H9 (cell line): Measurements from ENCODE around the gene FAF1. TPM values are rescaled to one million over a fixed set of nuclear protein-coding genes. Genes with fewer than 3 reads are reported as not detected.

Experiments used
- DNase-seq: peaks from one replicate; pipeline ENCODE4 v3.0.0-alpha.2; 2017
- H2AFZ ChIP-seq: one replicate; pipeline ENCODE4 v1.6.1; 2013; ENCODE audit warnings: mild to moderate bottlenecking, low read length, control low read depth, moderate library complexity
- H2AK5ac ChIP-seq: 2 replicates; pipeline ENCODE4 v1.6.1; 2013; ENCODE audit warnings: low read length, control low read depth, mixed read lengths; ENCODE audit not compliant: insufficient read length
- H2BK120ac ChIP-seq: one replicate; pipeline ENCODE4 v1.6.1; 2013; ENCODE audit warnings: low read depth, mild to moderate bottlenecking, low read length, control low read depth, inconsistent platforms; ENCODE audit not compliant: poor library complexity, severe bottlenecking
- H2BK12ac ChIP-seq: 2 replicates; pipeline ENCODE4 v1.6.1; 2013; ENCODE audit warnings: low read length, control low read depth, mixed read lengths, low read depth; ENCODE audit not compliant: insufficient read length
- H2BK15ac ChIP-seq: 2 replicates; pipeline ENCODE4 v1.6.1; 2013; ENCODE audit warnings: low read depth, low read length, control low read depth
- H2BK20ac ChIP-seq: one replicate; pipeline ENCODE4 v1.6.1; 2013; ENCODE audit warnings: low read depth, mild to moderate bottlenecking, low read length, control low read depth, inconsistent platforms; ENCODE audit not compliant: poor library complexity, severe bottlenecking
- H2BK5ac ChIP-seq: 2 replicates; pipeline ENCODE4 v1.6.1; 2013; ENCODE audit warnings: low read length, control low read depth, mixed read lengths; ENCODE audit not compliant: insufficient read length
- H3K14ac ChIP-seq: 2 replicates; pipeline ENCODE4 v1.6.1; 2013; ENCODE audit warnings: low read length, control low read depth; ENCODE audit not compliant: insufficient read depth
- H3K18ac ChIP-seq: 2 replicates; pipeline ENCODE4 v1.6.1; 2013; ENCODE audit warnings: low read depth, mild to moderate bottlenecking, mixed read lengths, low read length, control low read depth; ENCODE audit not compliant: insufficient read length
- H3K23ac ChIP-seq: 2 replicates; pipeline ENCODE4 v1.6.1; 2013; ENCODE audit warnings: low read length, control low read depth, mixed read lengths, low read depth; ENCODE audit not compliant: insufficient read length
- H3K23me2 ChIP-seq: 2 replicates; pipeline ENCODE4 v1.6.1; 2013; ENCODE audit warnings: low read depth, mild to moderate bottlenecking, mixed read lengths, low read length, control low read depth; ENCODE audit not compliant: insufficient read length, poor library complexity, severe bottlenecking
- H3K27ac ChIP-seq: 2 replicates; pipeline ENCODE4 v1.5.1; 2013; ENCODE audit warnings: low read length, control low read depth, mixed read lengths, low read depth; ENCODE audit not compliant: insufficient read length
- H3K27me3 ChIP-seq: 2 replicates; pipeline ENCODE4 v1.6.1; 2013; ENCODE audit warnings: low read length, control low read depth, inconsistent platforms; ENCODE audit not compliant: insufficient read depth
- H3K4ac ChIP-seq: 2 replicates; pipeline ENCODE4 v1.6.1; 2013; ENCODE audit warnings: low read depth, mild to moderate bottlenecking, control low read depth, inconsistent platforms, low read length, moderate library complexity
- H3K4me1 ChIP-seq: 2 replicates; pipeline ENCODE4 v1.6.1; 2013; ENCODE audit warnings: low read length, control low read depth, inconsistent platforms; ENCODE audit not compliant: insufficient read depth
- H3K4me2 ChIP-seq: 2 replicates; pipeline ENCODE4 v1.6.1; 2013; ENCODE audit warnings: low read length, control low read depth, mixed read lengths; ENCODE audit not compliant: insufficient read length, insufficient read depth
- H3K56ac ChIP-seq: 2 replicates; pipeline ENCODE4 v1.6.1; 2013; ENCODE audit warnings: low read depth, mild to moderate bottlenecking, mixed read lengths, low read length, control low read depth; ENCODE audit not compliant: insufficient read length
- H3K79me1 ChIP-seq: 2 replicates; pipeline ENCODE4 v1.6.1; 2013; ENCODE audit warnings: low read depth, mild to moderate bottlenecking, moderate library complexity, low read length, control low read depth, inconsistent platforms; ENCODE audit not compliant: insufficient read depth, poor library complexity, severe bottlenecking
- H3K79me2 ChIP-seq: 2 replicates; pipeline ENCODE4 v1.6.1; 2013; ENCODE audit warnings: low read length, control low read depth, inconsistent platforms; ENCODE audit not compliant: insufficient read depth
- H3K9ac ChIP-seq: 2 replicates; pipeline ENCODE4 v1.6.1; 2013; ENCODE audit warnings: low read length, control low read depth, mixed read lengths; ENCODE audit not compliant: insufficient read length; ENCODE audit errors: extremely low read depth
- H3K9me3 ChIP-seq: one replicate; pipeline ENCODE4 v1.6.1; 2013; ENCODE audit warnings: low read depth, low read length, inconsistent platforms; ENCODE audit not compliant: control insufficient read depth
- H3T11ph ChIP-seq: one replicate; pipeline ENCODE4 v1.6.1; 2013; ENCODE audit warnings: mild to moderate bottlenecking, low read length, control low read depth, inconsistent platforms
- H4K20me1 ChIP-seq: one replicate; pipeline ENCODE4 v1.6.1; 2013; ENCODE audit not compliant: control insufficient read depth, insufficient read length, insufficient read depth
- H4K5ac ChIP-seq: 2 replicates; pipeline ENCODE4 v1.6.1; 2013; ENCODE audit warnings: low read depth, mild to moderate bottlenecking, mixed read lengths, low read length, control low read depth; ENCODE audit not compliant: insufficient read length
- H4K8ac ChIP-seq: replicated peaks from 2 replicates; pipeline ENCODE4 v1.6.1; 2013; ENCODE audit warnings: low read length, control low read depth, mixed read lengths, low read depth; ENCODE audit not compliant: insufficient read length
- H4K91ac ChIP-seq: 2 replicates; pipeline ENCODE4 v1.6.1; 2013; ENCODE audit warnings: low read depth, mild to moderate bottlenecking, moderate library complexity, mixed read lengths, low read length, control low read depth; ENCODE audit not compliant: insufficient read length
- H3K27ac Mint-ChIP-seq, 3 experiments: 2 replicates in 2 of 3; 3 replicates in 1 of 3; pipeline ENCODE4 v1.8.0; 2020 to 2021; ENCODE audit warnings: mixed read lengths in 3 of 3, mild to moderate bottlenecking in 1 of 3, moderate library complexity in 1 of 3
- H3K27me3 Mint-ChIP-seq: 2 replicates; pipeline ENCODE4 v1.8.0; 2021; ENCODE audit warnings: low read depth, mild to moderate bottlenecking, moderate library complexity, mixed read lengths
- H3K36me3 Mint-ChIP-seq, 3 experiments: 2 replicates in 2 of 3; 3 replicates in 1 of 3; pipeline ENCODE4 v1.8.0; 2020 to 2021; ENCODE audit warnings: low read depth in 3 of 3, mixed read lengths in 3 of 3; ENCODE audit not compliant: insufficient read depth in 1 of 3
- H3K4me1 Mint-ChIP-seq, 2 experiments: 2 replicates each; pipeline ENCODE4 v1.8.0; 2020; ENCODE audit warnings: mixed read lengths in 2 of 2
- H3K4me3 Mint-ChIP-seq, 2 experiments: 2 replicates in 1 of 2; 3 replicates in 1 of 2; pipeline ENCODE4 v1.8.0; 2020 to 2021; ENCODE audit warnings: mild to moderate bottlenecking in 2 of 2, mixed read lengths in 2 of 2, moderate library complexity in 1 of 2
- H3K9me3 Mint-ChIP-seq, 2 experiments: 2 replicates in 1 of 2; 3 replicates in 1 of 2; pipeline ENCODE4 v1.8.0; 2020; ENCODE audit warnings: mild to moderate bottlenecking in 2 of 2, mixed read lengths in 2 of 2, moderate library complexity in 1 of 2
- WGBS: extraction: QIAGEN DNeasy Blood & Tissue Kit; methylation state at CpG from one replicate; pipeline ENCODE4 v1.1.7; 2013; ENCODE audit warnings: missing lambda C conversion rate, low lambda C conversion rate, mixed read lengths; ENCODE audit not compliant: insufficient read length; ENCODE audit errors: extremely low coverage; 5-methylcytosine and 5-hydroxymethylcytosine counted together
- total RNA-seq: library from RNA; stranded (reverse); gene quantifications from 2 replicates; pipeline ENCODE4 v1.2.1, GENCODE V29; 2021
- TF ChIP-seq, protein P1 (sequence below): fragments of 200-600 bp; sonication (generic); conservative IDR thresholded peaks from 3 replicates; pipeline ENCODE4 v1.8.0; 2021; ENCODE audit warnings: antibody characterized with exemption, mild to moderate bottlenecking

Gene FAF1
- total RNA-seq, 1 experiment from 2014 or later: 60.8 TPM

DNA sequence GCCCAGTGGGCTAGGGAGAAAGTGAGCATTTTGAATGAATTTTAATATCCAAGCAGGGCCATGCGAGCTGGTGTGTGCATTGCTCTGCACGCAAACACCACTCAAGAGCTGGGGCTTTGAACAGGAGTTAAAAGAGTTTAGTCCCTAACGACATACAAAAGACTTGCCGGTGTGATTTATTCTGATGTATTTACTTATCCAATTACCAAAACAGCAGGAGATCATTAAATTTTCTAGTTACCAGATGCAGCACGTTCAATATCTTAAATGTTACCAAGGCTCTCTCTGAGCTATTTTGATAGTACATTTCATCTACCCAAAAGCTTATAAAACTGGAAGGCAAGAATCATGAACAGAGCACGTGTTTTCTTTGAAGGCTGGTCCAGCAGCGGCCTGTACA, 506.8 kb downstream of the FAF1 start:
- Histone ChIP-seq H3K4me1 (no peaks in the 10 kb centered on the region), H2AK5ac (no peak overlapping the region), H3K4ac (no peak overlapping the region), H3K14ac (no peak overlapping the region), H2BK15ac (no peak overlapping the region), H2BK20ac (no peak overlapping the region), H3K56ac (no peak overlapping the region), H3K79me2 (no peaks in the 10 kb centered on the region), H4K5ac (no peak overlapping the region), H3K9me3 (no peaks in the 10 kb centered on the region), H4K8ac (no peak overlapping the region), H2AFZ (no peak overlapping the region), H3K27me3 (no peaks in the 10 kb centered on the region), H3K4me2 (no peak overlapping the region), H3K27ac (no peak overlapping the region), H3K23ac (no peak overlapping the region), H3K23me2 (no peaks in the 10 kb centered on the region), H4K20me1 (no peaks in the 10 kb centered on the region), H3K18ac (no peak overlapping the region), H2BK5ac (no peak overlapping the region), H2BK120ac (no peak overlapping the region), H2BK12ac (no peak overlapping the region), H3K9ac (no peak overlapping the region), H4K91ac (no peak overlapping the region), H3K79me1 (no peaks in the 10 kb centered on the region), H3T11ph (no peak overlapping the region)
- H3K27me3 Mint-ChIP-seq: peaks cover 1% of the 10 kb centered on the region; the same call in 1 of the 2 replicates
- no peaks in the 10 kb centered on the region for H3K36me3 Mint-ChIP-seq
- no peak overlapping the region for H3K27ac Mint-ChIP-seq
- TF ChIP-seq, protein P1, sequence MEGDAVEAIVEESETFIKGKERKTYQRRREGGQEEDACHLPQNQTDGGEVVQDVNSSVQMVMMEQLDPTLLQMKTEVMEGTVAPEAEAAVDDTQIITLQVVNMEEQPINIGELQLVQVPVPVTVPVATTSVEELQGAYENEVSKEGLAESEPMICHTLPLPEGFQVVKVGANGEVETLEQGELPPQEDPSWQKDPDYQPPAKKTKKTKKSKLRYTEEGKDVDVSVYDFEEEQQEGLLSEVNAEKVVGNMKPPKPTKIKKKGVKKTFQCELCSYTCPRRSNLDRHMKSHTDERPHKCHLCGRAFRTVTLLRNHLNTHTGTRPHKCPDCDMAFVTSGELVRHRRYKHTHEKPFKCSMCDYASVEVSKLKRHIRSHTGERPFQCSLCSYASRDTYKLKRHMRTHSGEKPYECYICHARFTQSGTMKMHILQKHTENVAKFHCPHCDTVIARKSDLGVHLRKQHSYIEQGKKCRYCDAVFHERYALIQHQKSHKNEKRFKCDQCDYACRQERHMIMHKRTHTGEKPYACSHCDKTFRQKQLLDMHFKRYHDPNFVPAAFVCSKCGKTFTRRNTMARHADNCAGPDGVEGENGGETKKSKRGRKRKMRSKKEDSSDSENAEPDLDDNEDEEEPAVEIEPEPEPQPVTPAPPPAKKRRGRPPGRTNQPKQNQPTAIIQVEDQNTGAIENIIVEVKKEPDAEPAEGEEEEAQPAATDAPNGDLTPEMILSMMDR: no peak
- WGBS: no CpG with 5 or more reads among the region's 7 CpGs
- no peak for DNase-seq
- H3K9me3 Mint-ChIP-seq: no peaks in the 10 kb centered on the region
- no peak overlapping the region for H3K4me3 Mint-ChIP-seq
- peaks cover 5 to 9% of the 10 kb centered on the region in 2 experiments; a peak in 2 of 4 replicates for H3K4me1 Mint-ChIP-seq
